Measurements from ENCODE around the gene DDX41.

- TF ChIP-seq CTCF (IDR thresholded peaks at IDR 0.05) = no peak
- TF ChIP-seq POLR2AphosphoS5 (IDR thresholded peaks at IDR 0.05) = no peak
- TF ChIP-seq POLR2A (IDR thresholded peaks at IDR 0.05) = no peak
- no peak for TF ChIP-seq EP300 (IDR thresholded peaks at IDR 0.05; ENCODE audit: low read depth)
These were observed 13.2 kb downstream of the DDX41 start for GRCh38 chr5:177503351-177504085.
